Uterus (tissue), 4 donors: ENCODE results near the gene TMEM233. TPM values are rescaled to one million over a fixed set of nuclear protein-coding genes. Genes with fewer than 3 reads are reported as not detected.

Source experiments
- DNase-seq, 2 donors: peaks; one replicate each; pipeline ENCODE4 v3.0.0-alpha.2; 2019 to 2020
- H3K27ac ChIP-seq, 2 donors: fragments of 200-600 bp; sonication (generic); 1 replicate in 1 of 2; 2 replicates in 1 of 2; pipeline ENCODE4 v1.5.1; 2016 to 2018
- H3K27me3 ChIP-seq, 2 donors: fragments of 200-600 bp; sonication (generic); one replicate each; pipeline ENCODE4 v1.5.1; 2018 to 2019; ENCODE audit warnings: control low read depth in 1 of 2
- H3K36me3 ChIP-seq, 2 donors: fragments of 200-600 bp; sonication (generic); one replicate each; pipeline ENCODE4 v1.5.1; 2019; ENCODE audit warnings: control low read depth in 1 of 2
- H3K4me1 ChIP-seq, 2 donors: fragments of 200-600 bp; sonication (generic); one replicate each; pipeline ENCODE4 v1.5.1; 2018 to 2019; ENCODE audit warnings: control low read depth in 1 of 2
- H3K4me3 ChIP-seq, 2 donors: fragments of 200-600 bp; sonication (generic); 1 replicate in 1 of 2; 2 replicates in 1 of 2; pipeline ENCODE4 v1.5.1; 2018 to 2019; ENCODE audit warnings: mild to moderate bottlenecking in 1 of 2
- H3K9me3 ChIP-seq, 2 donors: fragments of 200-600 bp; sonication (generic); one replicate each; pipeline ENCODE4 v1.5.1; 2019; ENCODE audit warnings: control low read depth in 1 of 2
- CTCF ChIP-seq, 4 experiments: fragments of 200-600 bp in 2 of 4; fragments of 450-650 bp in 2 of 4; sonication (generic) in 2 of 4; IDR thresholded peaks; one replicate each; pipeline ENCODE4 v1.5.1; 2016 to 2019; ENCODE audit warnings: antibody characterized with exemption in 4 of 4, mild to moderate bottlenecking in 2 of 4, moderate library complexity in 1 of 4
- POLR2A ChIP-seq, 2 donors: fragments of 450-650 bp; IDR thresholded peaks; one replicate each; pipeline ENCODE4 v1.6.1; 2016; ENCODE audit warnings: antibody characterized with exemption in 2 of 2, mild to moderate bottlenecking in 1 of 2, moderate library complexity in 1 of 2
- intact Hi-C: fragments of 100-400 bp; cut with DNase I; formaldehyde crosslinking; loops from one replicate; pipeline ENCODE4 v1.15.1; 2023; ENCODE audit warnings: low total_unique reads
- total RNA-seq, 4 donors: library from RNA; depleted of rRNA in 3 of 4; stranded (reverse); fragments of >200 nt in 3 of 4; gene quantifications; one replicate each; pipeline versions ENCODE4 v1.1.0 to v1.2.4, GENCODE V29; 2014 to 2023
- donor health status: DM: yes; HTN: yes; CAD: no.

The TMEM233 gene
- total RNA-seq, 4 donors from 2014 or later: 0.21 TPM; not detected in 2

- H3K27ac ChIP-seq: no peak overlapping the region
- H3K36me3 ChIP-seq: no peaks in the 10 kb centered on the region
- no peak overlapping the region for H3K4me3 ChIP-seq
- intact Hi-C loops: no loop called here
- no peaks in the 10 kb centered on the region for H3K4me1 ChIP-seq
- H3K9me3 ChIP-seq: no peaks in the 10 kb centered on the region
- no peaks in the 10 kb centered on the region for H3K27me3 ChIP-seq
- TF ChIP-seq CTCF (IDR thresholded peaks at IDR 0.05) (peak; percentile 54 to 77 (median 62)), POLR2A (IDR thresholded peaks at IDR 0.05) (no peak)
- no peak for DNase-seq
Observed at GRCh38 chr12:119659289-119659897, 65.8 kb downstream of the TMEM233 start.

DNA sequence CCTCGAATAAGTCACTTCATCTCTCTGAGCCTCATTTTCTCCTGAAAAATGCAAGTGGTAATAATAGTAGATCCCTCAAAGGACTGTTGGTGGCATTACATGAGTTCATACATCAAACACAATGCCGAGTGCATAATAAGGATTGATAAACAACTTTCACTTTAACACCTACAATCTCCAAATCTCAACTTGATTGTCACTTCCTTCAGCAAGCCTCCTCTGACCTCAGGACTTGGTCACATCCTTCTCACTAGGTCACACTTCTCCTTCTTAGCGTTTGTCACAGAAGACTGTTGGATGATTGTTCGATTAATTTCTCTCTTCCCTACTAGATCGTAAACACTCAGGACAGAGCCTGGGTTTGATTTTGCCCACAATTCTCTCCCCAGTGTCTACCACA, 66.5 kb downstream of the TMEM233 start:
- TF ChIP-seq POLR2A (IDR thresholded peaks at IDR 0.05) (no peak), CTCF (IDR thresholded peaks at IDR 0.05) (no peak)
- DNase-seq: no peak
- Histone ChIP-seq H3K9me3 (no peaks in the 10 kb centered on the region), H3K4me1 (no peaks in the 10 kb centered on the region), H3K27ac (no peak overlapping the region), H3K27me3 (no peaks in the 10 kb centered on the region), H3K4me3 (no peak overlapping the region), H3K36me3 (no peaks in the 10 kb centered on the region)
- intact Hi-C loops: no loop called here

DNA sequence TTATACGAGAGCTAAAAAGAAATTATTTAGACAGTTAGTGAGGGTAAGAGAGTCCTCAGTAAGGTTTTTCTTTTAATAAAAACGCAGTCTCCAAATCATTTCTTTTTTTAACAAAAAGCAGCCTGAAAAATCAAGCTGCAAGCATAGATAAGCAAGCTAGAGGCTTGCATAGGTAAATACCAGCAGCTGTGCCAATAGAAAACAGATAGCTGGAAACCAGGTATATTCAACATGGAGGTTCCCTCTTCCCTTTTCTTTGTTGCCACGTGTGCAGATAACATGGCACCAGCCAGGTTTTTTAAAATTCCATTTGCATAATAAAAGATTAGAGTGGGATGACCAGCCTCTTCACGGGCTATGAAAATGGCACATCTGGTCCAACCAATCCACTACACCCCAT, 68.3 kb downstream of the TMEM233 start:
- Histone ChIP-seq H3K4me3 (no peak overlapping the region), H3K9me3 (no peaks in the 10 kb centered on the region), H3K4me1 (no peaks in the 10 kb centered on the region), H3K27me3 (no peaks in the 10 kb centered on the region), H3K27ac (no peak overlapping the region), H3K36me3 (no peaks in the 10 kb centered on the region)
- DNase-seq: no peak
- intact Hi-C loops: no loop called here
- no peak for TF ChIP-seq CTCF (IDR thresholded peaks at IDR 0.05)
- no peak for TF ChIP-seq POLR2A (IDR thresholded peaks at IDR 0.05)

DNA sequence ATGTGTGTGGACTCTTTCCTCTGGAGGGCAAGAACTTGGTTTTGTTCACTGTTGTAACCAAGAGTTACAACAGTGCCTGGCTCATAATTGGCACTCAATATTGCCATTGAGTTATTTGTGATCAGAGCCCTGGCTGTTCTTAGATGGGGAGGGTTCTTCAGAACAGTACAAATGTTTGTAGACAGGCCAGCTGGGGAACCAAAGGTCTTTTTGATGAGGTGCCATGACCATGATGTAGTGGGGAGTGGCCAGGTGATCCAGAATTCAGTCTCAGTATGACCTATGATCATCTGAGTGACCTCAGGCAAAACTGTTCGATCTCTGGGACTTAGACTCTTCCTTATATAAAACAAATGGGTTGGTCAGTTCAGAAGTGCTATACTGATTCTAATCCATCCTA, 71.1 kb downstream of the TMEM233 start:
- no peak for DNase-seq
- Histone ChIP-seq H3K4me1 (peaks cover 0 to 1% of the 10 kb centered on the region in 2 donors), H3K4me3 (no peak overlapping the region), H3K36me3 (no peaks in the 10 kb centered on the region), H3K27me3 (no peaks in the 10 kb centered on the region), H3K9me3 (no peaks in the 10 kb centered on the region), H3K27ac (no peak overlapping the region)
- intact Hi-C loops: no loop called here
- TF ChIP-seq CTCF (IDR thresholded peaks at IDR 0.05) (no peak), POLR2A (IDR thresholded peaks at IDR 0.05) (no peak)

DNA sequence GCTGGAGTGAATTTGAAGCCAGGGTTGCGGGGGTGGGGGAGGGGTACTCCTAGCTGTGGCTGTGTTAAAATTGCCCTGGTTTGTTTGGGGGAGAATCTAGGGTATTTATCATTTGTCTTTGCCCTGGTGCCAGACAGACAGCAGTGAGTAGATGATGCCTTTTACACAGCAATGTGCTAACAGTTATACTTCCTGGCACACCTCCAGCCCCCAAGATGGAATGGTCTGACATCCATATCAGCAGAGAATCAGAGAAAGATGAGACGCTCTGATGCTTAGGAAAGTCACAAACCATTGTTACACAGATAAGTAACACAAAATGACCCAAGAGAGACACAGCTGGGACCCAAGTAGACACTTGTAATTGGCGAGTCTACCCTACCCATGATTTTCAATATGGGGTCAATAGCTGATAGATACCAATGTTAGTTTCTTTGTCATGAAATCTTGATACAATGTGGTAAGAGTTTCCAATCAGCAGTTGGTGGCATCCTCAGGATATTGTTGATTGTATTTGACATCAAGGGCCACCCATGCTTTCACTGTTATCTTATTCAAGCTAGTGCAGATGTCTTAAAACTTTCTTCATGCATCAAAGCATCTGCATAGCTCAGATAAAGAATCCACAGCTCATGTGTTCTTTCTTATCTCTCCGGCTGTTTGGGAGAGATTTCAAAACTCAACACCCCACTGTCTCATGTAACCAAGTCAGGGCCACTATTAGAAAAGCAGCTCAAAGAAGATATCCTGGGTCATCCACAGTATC, 71.8 kb downstream of the TMEM233 start:
- Histone ChIP-seq H3K4me1 (peaks cover 0 to 3% of the 10 kb centered on the region in 2 donors), H3K4me3 (no peak overlapping the region), H3K36me3 (no peaks in the 10 kb centered on the region), H3K9me3 (no peaks in the 10 kb centered on the region), H3K27me3 (no peaks in the 10 kb centered on the region), H3K27ac (no peak overlapping the region)
- TF ChIP-seq POLR2A (IDR thresholded peaks at IDR 0.05) (no peak), CTCF (IDR thresholded peaks at IDR 0.05) (no peak)
- no peak for DNase-seq
- intact Hi-C loops: no loop called here
